Activated T-helper 1 cell treated with Interleukin-2 at 50 U/mL for 16 hours (primary cell): ENCODE measurements around the gene SLCO1B3.
"Not testable (repeated sequence)": the region's sequence is repeated elsewhere in the genome, so short reads cannot be mapped to it uniquely, and the experiment has no call there.

Source experiments
- DNase-seq: peaks from one replicate; pipeline ENCODE4 v3.0.0-alpha.2; 2020; ENCODE audit warnings: low read depth

Gene SLCO1B3, protein sequence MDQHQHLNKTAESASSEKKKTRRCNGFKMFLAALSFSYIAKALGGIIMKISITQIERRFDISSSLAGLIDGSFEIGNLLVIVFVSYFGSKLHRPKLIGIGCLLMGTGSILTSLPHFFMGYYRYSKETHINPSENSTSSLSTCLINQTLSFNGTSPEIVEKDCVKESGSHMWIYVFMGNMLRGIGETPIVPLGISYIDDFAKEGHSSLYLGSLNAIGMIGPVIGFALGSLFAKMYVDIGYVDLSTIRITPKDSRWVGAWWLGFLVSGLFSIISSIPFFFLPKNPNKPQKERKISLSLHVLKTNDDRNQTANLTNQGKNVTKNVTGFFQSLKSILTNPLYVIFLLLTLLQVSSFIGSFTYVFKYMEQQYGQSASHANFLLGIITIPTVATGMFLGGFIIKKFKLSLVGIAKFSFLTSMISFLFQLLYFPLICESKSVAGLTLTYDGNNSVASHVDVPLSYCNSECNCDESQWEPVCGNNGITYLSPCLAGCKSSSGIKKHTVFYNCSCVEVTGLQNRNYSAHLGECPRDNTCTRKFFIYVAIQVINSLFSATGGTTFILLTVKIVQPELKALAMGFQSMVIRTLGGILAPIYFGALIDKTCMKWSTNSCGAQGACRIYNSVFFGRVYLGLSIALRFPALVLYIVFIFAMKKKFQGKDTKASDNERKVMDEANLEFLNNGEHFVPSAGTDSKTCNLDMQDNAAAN

GRCh38 chr12:20810487-20810886, at the start of gene SLCO1B3:
Gene SLCO1B3, plus strand, starts transcription at chr12:20810705. Its CDS starts 5,034 bp downstream, at chr12:20815739.
- no peak for DNase-seq

GRCh38 chr12:20777420-20777819, 33.1 kb upstream of the SLCO1B3 start:
- DNase-seq: no peak

DNA sequence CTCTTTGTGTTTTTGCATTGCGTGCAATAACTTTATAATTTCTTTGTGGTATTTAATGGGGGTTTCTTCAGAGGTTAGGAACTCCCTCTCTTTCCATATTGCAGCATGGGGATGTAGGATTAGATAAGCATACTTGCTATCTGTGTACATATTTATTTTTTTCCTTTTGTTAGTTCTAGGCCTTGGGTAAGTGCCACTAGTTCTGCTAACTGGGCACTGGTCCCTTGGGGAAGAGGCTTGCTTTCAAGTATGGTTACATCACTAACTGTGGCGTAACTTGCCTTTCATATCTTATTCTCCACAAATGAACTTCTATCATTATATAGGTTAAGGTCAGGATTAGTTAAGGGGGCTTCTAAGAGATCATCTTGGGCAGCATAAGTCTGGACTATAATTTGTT, 31.5 kb upstream of the SLCO1B3 start:
- no peak for DNase-seq

DNA sequence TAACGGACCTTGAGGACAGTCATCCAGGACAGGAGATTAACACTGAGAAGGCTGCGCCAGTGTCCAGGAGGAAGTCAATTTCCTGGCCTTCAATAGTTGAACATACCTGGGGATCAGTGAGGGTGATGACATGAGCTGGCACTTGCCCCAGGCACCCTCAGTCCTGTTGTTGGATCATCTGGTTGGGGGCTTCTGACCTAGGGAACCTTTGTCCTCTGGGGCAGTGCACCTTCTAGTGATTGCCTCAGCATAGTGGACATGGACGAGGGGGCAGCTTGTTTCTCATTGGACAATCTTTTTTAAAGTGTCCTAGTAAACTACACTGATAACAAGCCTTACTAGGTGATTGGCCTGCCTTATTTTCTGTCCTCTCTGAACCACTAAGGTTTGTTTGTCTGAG, 30.5 kb upstream of the SLCO1B3 start:
- DNase-seq: not testable (repeated sequence)

DNA sequence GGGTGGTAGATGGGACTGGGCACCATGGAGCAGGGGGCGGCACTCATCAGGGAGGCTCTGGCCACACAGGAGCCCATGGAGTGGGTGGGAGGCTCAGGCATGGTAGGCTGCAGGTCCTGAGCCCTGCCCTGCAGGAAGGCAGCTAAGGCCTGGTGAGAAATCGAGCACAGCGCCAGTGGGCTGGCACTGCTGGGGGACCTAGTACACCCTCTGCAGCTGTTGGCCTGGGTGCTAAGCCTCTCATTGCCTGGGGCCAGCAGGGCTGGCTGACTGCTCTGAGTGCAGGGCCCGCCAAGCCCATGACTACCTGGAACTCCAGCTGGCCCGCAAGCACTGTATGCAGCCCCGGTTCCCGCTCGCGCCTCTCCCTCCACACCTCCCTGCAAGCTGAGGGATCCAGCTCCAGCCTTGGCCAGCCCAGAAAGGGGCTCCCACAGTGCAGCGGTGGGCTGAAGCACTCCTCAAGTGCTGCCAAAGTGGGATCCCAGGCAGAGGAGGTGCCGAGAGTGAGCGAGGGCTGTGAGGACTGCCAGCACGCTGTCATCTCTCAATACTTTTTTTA, 26.6 kb upstream of the SLCO1B3 start:
- not testable (repeated sequence) for DNase-seq

DNA sequence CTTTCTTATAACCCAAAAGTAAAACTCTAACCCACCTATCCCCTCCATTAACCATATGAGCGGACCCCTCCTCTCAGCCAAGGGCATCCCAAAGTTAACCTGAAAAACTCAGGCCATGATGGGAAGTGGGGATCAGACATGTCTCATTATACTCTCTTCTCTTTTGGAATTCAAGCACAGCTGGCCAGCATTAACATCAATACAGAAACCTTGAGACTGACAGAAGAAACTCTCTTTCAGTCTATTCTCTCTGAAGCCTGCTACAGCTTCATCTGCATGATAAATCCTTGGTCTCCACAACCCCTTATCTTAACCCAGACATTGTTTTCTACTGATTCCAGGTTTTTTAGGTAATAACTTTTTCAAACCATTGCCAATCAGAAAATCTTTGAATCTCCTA, 17.5 kb upstream of the SLCO1B3 start:
- no peak for DNase-seq

DNA sequence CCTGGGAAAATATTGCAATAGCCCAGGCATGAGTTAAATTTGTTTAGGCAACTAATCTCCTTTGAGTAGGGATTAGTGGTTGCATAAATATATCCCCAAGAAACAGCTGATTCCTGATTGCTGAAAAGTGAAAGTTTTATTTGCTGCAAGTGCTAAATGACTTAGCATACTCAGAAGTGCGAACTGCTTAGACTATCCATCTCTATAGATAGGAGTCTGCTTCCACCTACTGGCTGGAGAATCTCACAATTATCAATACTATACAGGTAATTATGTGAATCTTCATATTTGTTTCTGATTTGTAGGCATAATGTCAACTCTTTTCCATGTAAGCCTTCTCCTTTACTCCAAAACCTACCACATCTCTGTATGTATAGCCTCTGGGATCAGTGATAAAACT, 12.0 kb upstream of the SLCO1B3 start:
- no peak for DNase-seq

DNA sequence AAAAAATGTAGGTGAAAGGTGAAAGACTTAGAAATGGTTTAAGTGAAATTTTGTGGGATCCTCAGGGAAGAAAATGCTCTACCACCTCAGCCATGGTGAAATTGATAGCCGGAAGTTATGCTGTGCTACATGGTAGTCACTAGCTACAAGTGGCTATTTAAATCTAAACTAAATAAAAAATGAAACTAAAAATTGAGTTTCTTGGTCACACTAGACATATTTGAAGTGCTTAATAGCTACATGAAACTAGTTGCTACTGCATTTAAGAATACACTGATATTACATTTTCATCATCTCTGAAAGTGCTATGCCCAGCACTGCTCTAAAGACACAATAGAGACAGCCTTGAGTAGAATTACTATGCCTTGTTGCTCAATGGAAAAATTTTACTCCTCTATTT, 10.3 kb upstream of the SLCO1B3 start:
- no peak for DNase-seq

DNA sequence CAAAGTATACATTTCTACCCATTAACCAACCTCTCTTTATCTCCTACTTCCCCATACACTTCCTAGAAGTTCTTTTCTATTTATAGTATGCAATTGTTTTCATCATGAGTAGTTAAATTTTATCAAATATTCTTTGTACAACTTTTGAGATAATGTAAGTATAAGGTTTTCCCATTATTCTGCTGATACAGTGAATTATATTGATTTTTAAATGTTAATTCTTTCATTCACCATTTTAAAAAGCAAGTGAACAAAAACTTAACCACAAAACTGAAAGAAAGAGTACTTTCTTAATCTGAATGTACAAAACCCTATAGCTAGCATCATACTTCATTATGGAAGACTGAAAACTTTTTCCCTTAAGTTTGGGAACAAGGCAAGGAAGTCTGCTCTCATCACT, 9.5 kb upstream of the SLCO1B3 start:
- no peak for DNase-seq

- no peak for DNase-seq
These were observed 4.6 kb upstream of the SLCO1B3 start for GRCh38 chr12:20805921-20806320.

DNA sequence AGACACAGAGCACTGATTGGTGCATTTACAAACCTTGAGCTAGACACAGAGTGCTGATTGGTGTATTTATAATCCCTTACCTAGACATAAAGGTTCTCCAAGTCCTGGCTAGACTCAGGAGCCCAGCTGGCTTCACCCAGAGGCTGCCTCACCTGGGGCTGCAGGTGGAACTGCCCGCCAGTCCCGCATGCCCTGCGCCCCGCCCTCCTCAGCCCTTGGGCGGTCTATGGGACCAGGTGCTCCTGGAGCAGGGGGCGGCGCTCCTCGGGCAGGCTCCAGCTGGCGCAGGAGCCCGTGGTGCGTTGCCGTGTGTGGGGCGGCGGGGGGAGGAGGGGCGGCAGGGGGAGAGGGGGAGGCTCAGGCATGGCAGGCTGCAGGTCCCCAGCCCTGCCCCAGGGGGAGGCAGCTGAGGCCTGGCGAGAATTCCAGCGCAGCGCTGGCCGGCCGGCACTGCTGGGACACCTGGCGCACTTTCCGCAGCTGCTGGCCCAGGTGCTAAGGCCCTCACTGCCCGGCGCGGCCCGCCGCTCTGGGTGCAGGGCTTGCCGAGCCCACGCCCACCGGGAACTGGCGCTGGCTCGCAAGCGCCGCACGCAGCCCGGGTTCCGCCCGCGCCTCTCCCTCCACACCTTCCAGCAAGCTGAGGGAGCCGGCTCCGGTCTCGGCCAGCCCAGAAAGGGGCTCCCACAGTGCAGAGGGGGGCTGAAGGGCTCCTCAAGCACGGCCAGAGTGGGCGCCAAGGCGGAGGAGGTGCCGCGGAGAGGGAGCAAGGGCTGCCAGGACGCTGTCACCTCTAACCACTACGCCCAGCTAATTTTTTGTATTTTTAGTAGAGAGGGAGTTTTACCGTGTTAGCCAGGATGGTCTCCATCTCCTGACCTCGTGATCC, 3.1 kb upstream of the SLCO1B3 start:
- no peak for DNase-seq

DNA sequence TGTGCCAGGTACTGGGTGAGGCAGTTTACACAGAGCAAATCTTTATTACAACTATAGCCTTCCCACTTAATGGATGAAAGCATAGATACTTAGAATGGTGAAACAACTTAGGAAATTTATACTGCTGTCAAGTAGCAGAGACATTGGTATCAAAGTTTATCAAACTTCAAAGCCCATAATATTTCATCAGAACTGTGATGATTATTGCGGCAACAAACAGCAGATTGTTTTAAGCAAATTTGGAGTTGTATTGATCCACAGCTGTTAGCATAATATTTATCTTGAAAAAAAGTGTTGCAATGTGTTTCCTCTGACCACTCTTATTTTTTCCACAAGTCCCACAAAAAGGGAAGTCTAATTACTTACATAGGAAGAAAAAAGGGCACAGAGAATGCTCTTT, 2.0 kb upstream of the SLCO1B3 start:
- DNase-seq: no peak

DNA sequence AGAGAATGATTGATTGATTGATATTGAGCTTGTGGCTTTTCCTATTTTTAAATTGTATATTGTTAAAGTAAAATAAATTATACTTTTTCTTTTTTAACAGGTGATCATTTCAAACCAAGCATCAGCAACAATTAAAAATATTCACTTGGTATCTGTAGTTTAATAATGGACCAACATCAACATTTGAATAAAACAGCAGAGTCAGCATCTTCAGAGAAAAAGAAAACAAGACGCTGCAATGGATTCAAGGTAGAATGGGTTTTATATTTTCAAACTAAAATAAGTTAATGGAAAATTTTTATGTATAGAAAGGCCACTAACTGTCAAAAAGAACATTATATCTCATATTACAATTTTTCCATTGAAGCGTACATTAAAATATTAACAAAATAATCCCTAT, 5.1 kb downstream of the SLCO1B3 start:
- no peak for DNase-seq

DNA sequence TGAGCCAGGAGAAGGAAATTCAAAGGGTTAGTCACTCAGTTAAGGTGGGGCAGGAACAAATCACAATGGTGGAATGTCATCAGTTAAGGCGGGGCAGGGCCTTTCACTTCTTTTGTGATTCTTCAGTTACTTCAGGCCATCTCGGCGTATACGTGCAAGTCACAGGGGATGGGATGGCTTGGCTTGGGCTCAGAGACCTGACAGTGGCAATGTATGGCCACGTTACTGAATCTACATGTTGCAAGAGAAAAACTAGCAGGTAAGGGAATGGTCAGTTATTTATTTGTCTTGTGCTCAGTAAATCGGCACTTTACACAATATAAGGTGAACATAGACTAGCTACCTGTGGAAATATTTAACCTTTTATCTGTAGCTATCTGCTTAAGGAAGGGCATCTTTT, 11.9 kb downstream of the SLCO1B3 start:
- DNase-seq: no peak

- no peak for DNase-seq
These were observed 12.4 kb downstream of the SLCO1B3 start for GRCh38 chr12:20822925-20823324.

DNA sequence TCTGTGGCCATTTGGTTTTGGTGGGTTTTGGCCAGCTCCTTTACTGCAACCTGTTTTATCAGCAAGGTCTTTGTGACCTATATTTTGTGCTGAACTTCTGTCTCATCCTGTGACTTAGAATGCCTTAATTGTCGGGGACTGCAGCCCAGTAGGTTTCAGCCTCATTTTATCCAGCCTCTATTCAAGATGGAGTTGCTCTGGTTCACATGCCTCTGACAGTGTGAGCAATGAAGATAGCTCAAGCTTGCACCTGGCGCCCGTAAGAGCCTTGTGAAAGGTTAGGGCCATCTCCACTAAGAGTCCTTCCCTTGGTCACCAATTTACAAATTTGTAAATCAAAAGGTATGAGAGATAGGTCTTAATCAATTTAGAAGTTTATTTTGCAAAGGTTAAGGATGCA, 19.4 kb downstream of the SLCO1B3 start:
- DNase-seq: no peak

DNA sequence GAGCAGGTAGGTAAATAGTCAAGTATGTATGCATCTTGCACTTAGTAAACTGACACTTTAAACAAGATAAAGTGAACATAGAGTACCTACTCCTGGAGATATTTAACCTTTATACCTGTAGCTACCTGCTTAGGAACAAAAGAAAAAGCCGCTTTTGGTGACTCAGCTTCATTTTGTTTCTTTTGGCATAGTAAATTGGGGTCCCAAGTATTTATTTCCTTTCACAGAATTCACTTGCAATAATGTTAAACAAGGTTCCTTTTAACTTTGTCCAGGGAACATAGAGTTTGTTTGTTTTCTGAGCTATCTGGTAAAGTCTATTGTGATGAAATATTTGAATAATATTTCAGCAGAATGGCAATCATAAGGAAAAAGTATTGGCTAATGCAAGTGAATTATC, 20.0 kb downstream of the SLCO1B3 start:
- DNase-seq: no peak

DNA sequence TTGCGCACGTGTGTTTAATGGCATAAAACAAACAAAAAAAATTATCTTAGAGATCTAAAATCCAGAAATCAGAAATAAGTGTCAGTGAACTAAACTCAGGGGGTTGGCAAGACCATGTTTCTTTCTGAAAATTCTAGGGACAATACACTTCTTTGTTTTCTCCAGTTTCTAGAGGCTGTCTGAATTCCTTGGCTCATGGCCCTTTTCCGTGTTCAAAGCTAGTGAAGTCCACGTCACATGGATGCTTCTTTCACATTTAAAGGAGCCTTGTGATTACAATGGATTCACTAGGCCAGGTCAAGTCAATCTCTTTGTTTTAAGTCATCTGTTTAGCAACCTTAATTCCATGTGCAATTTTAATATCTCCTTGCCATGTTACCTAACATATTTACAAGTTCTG, 22.4 kb downstream of the SLCO1B3 start:
- no peak for DNase-seq

- DNase-seq: no peak
These were observed 42.1 kb downstream of the SLCO1B3 start for GRCh38 chr12:20852649-20853048.

DNA sequence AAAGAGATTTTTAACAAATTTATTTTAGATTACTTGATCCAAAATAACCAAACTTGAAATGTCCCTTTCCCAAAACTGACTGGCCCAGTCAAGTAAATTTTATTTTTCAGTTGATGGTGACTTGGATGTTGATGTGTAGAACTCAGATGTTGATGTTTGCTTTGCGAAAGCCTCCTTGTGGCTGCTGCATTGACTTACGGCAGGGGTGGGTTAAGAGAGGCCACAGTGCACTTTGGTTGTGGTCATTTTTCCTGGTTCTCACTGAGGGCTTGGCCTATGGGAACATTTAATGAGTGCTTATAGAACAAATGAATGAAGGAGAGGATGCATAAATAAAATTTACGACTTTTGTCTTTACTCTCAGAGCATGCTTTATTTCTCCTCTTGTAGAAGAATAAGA, 52.6 kb downstream of the SLCO1B3 start:
- no peak for DNase-seq

GRCh38 chr12:20865873-20866272, 55.4 kb downstream of the SLCO1B3 start:
- no peak for DNase-seq

- no peak for DNase-seq
These were observed 57.8 kb downstream of the SLCO1B3 start for GRCh38 chr12:20868277-20868676.
